ENCODE measurements around the gene FPR1.

FPR1 gene

DNA sequence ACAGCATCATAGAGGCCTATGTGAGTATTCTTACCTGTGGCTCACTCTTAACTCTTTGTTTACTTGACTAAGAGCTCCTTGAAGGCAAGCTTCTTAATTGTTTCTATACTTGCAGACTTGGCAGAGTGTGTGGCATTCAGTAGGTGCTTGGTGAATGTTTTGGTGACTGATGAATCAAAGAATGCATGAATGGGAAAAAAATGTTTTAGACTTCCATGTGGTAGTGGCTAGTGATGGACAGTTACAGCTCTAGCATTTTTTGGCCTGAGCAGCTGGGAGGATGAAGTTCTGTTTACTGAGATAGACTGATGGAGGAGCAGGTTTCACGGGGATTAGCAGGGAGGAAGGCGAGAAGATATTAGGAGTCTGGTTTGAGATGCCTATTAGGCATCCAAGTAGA lies 41.5 kb downstream of the FPR1 start:
- TF ChIP-seq, protein P1, sequence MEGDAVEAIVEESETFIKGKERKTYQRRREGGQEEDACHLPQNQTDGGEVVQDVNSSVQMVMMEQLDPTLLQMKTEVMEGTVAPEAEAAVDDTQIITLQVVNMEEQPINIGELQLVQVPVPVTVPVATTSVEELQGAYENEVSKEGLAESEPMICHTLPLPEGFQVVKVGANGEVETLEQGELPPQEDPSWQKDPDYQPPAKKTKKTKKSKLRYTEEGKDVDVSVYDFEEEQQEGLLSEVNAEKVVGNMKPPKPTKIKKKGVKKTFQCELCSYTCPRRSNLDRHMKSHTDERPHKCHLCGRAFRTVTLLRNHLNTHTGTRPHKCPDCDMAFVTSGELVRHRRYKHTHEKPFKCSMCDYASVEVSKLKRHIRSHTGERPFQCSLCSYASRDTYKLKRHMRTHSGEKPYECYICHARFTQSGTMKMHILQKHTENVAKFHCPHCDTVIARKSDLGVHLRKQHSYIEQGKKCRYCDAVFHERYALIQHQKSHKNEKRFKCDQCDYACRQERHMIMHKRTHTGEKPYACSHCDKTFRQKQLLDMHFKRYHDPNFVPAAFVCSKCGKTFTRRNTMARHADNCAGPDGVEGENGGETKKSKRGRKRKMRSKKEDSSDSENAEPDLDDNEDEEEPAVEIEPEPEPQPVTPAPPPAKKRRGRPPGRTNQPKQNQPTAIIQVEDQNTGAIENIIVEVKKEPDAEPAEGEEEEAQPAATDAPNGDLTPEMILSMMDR (IDR thresholded peaks at IDR 0.05; ENCODE audit: low read depth, low read length), result no peak
- DNase-seq (ENCODE audit: low read depth in 2 of 2), result peak in 1 of 2 donors; percentile 63
- no peak overlapping the region for H3K4me3 ChIP-seq (replicated peaks in 1 of 2; ENCODE audit: low read depth in 2 of 2, low read length in 2 of 2)

DNA sequence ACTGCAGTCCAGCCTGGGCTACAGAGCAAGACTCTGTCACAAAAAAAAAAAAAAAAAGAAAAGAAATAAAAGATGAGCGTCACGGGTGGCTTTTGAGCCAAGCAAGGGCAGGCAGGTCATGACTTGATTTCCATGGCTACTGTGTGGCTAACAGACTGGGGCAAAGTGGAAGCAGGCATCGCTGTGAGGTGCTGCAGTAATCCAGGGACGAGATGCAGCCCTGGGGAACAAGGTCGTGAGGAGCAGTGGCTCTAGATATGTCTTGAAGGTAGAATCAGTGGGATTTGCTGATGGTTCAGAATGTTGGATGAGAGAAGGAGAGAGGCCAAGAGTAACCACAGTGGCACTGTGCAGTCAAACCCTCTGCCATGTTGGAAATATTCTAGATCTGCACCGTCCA lies 42.1 kb downstream of the FPR1 start:
- no peak for DNase-seq (ENCODE audit: low read depth in 2 of 2)
- TF ChIP-seq, protein P1 (IDR thresholded peaks at IDR 0.05; ENCODE audit: low read depth, low read length), result no peak
- no peak overlapping the region for H3K4me3 ChIP-seq (replicated peaks in 1 of 2; ENCODE audit: low read depth in 2 of 2, low read length in 2 of 2)

DNA sequence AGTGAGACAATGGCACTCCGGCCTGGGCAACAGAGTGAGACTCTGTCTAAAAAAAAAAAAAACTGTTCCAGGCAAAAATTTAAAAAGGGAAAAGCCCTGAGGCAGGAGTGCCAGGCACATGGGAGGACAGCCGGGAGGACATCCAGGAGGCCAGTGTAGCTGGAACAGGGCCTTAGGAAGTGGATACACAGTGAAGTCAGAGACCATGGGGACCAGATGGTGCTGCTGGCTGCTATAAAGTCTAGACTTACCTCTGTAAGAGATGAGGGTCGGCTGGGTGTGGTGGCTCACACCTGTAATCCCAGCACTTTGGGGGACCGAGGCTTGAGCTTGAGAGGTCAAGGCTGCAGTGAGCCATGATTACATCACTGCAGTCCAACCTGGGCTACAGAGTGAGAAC lies 42.9 kb downstream of the FPR1 start:
- TF ChIP-seq, protein P1 (IDR thresholded peaks at IDR 0.05; ENCODE audit: low read depth, low read length), result no peak
- DNase-seq (ENCODE audit: low read depth in 2 of 2), result peak in 1 of 2 donors; percentile 33
- H3K4me3 ChIP-seq (replicated peaks in 1 of 2; ENCODE audit: low read depth in 2 of 2, low read length in 2 of 2), result no peak overlapping the region

DNA sequence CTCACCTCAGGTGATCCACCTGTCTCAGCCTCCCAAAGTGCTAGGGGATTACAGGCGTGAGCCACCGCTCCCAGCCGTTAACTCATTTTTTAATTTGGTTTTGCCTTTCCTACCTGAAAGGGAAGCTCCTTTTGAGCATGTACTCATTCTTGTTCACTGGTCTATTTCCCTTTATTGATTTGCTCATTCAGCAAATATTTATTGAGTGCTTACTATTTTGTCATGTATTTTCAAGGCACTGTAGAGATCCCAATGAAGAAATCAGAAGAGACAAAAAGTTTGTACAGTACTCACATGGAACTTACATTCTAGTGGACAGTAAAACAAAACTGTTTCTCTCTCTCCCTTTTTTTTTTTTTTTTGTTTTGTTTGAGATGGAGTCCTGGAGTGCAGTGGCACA lies 44.8 kb downstream of the FPR1 start:
- DNase-seq (ENCODE audit: low read depth in 2 of 2), result peak in 1 of 2 donors; percentile 25
- TF ChIP-seq, protein P1 (IDR thresholded peaks at IDR 0.05; ENCODE audit: low read depth, low read length), result no peak
- H3K4me3 ChIP-seq (replicated peaks in 1 of 2; ENCODE audit: low read depth in 2 of 2, low read length in 2 of 2), result no peak overlapping the region

DNA sequence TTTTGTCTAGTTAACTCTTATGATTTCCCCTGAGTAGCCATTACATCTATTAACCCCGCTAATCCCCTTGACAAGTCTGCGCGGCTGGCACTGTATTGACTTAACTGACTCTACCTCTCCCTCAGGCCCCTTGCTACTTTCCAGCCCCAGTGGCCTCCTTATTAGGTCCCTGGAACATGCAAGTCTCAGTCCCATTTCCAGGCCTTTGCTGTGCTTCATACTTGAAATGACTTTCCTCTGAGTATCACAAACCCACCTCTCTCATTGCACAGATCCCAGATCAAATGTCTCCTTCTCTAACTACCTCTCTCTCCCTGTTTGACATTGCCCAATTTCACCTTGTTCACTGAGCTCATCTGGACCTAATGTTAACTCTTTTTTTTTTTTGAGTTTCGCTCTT lies 45.4 kb downstream of the FPR1 start:
- TF ChIP-seq, protein P1 (IDR thresholded peaks at IDR 0.05; ENCODE audit: low read depth, low read length), result no peak

DNA sequence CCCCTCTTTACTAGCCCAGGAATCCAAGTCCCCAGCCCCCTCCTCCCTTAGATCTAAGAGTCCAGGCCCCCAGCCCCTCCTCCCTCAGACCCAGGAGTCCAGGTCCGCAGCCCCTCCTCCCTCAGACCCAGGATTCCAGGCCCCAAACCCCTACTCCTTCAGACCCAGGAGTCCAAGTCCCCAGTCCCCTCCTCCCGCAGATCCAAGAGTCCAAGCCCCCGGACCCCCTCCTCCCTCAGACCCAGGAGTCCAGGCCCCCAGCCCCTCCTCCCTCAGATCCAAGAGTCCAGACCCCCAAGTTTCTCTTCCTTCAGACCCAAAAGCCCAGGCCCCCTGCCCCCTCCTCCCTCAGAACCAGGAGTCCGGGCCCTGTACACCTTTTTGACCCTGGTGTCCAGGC lies 47.1 kb downstream of the FPR1 start:
- DNase-seq (ENCODE audit: low read depth in 2 of 2), result no peak
- peak overlapping the region; percentile 57 to 59 for H3K4me3 ChIP-seq (replicated peaks in 1 of 2; ENCODE audit: low read depth in 2 of 2, low read length in 2 of 2)
- TF ChIP-seq, protein P1 (IDR thresholded peaks at IDR 0.05; ENCODE audit: low read depth, low read length), result no peak

More for the DNA sequence above, 45.4 kb downstream of the FPR1 start:
- peak in 1 of 2 donors; percentile 52 for DNase-seq (ENCODE audit: low read depth in 2 of 2)
- H3K4me3 ChIP-seq (replicated peaks in 1 of 2; ENCODE audit: low read depth in 2 of 2, low read length in 2 of 2), result no peak overlapping the region

Data from cardiac fibroblast (primary cell).